OCI-LY3 (cell line): ENCODE measurements around the gene PKD1.

Source experiments
- CTCF ChIP-seq: fragments of 200-600, 300-600 bp; sonication (generic); IDR thresholded peaks from 2 replicates; pipeline ENCODE4 v1.5.1; 2014; ENCODE audit warnings: antibody characterized with exemption, low read length, low read depth
- EZH2phosphoT487 ChIP-seq: fragments of 200-600 bp; shearing (Covaris generic); IDR thresholded peaks from 2 replicates; pipeline ENCODE4 v1.6.1; 2018; ENCODE audit warnings: antibody characterized with exemption, mixed run types, low read depth

- no peak for TF ChIP-seq CTCF
- TF ChIP-seq EZH2phosphoT487, result no peak
Measured at GRCh38 chr16:2060346-2060745, 75.4 kb downstream of the PKD1 start.
